Measurements from ENCODE around the gene STK32A. TPM values are rescaled to one million over a fixed set of nuclear protein-coding genes. Genes with fewer than 3 reads are reported as not detected.

The STK32A gene
- polyA plus RNA-seq, 1 donor (not counting 4 experiments of a cell fraction or from before 2014, with no cell fraction given): 0.01 TPM

- no peak overlapping the region for H3K4me2 ChIP-seq (ENCODE audit: control insufficient read depth, extremely low read depth, insufficient read depth, low read depth, low read length)
These were observed 166.1 kb downstream of the STK32A start for GRCh38 chr5:147400881-147401280.

GRCh38 chr5:147403651-147404640 lies 169.1 kb downstream of the STK32A start:
- DNase-seq (ENCODE audit: low read depth, low spot score): no peak
- H4K20me1 ChIP-seq (ENCODE audit: control insufficient read depth, extremely low read depth, insufficient read depth, low read length): no peaks in the 10 kb centered on the region
- H3K9me3 ChIP-seq (ENCODE audit: control insufficient read depth, low read depth, low read length): no peaks in the 10 kb centered on the region
- H3K27ac ChIP-seq (ENCODE audit: control insufficient read depth, insufficient read depth, low read length): peak overlapping the region; percentile 2
- no peaks in the 10 kb centered on the region for H3K4me1 ChIP-seq (ENCODE audit: control insufficient read depth, extremely low read depth, insufficient read depth, low read length)
- no peaks in the 10 kb centered on the region for H3K27me3 ChIP-seq (ENCODE audit: control insufficient read depth, extremely low read depth, insufficient read depth, low read length)
- no peaks in the 10 kb centered on the region for H3K79me2 ChIP-seq (ENCODE audit: control insufficient read depth, insufficient read depth, low read length)
- H2AFZ ChIP-seq (ENCODE audit: control insufficient read depth, low read length): no peak overlapping the region
- no peak overlapping the region for H3K9ac ChIP-seq (ENCODE audit: control insufficient read depth, extremely low read depth, insufficient read depth, low read length)
- TF ChIP-seq CTCF (optimal IDR thresholded peaks at IDR 0.05 in 1 of 3, IDR thresholded peaks at IDR 0.05 in 1 of 3, conservative IDR thresholded peaks at IDR 0.05 in 1 of 3; ENCODE audit: extremely low read depth in 1 of 3, insufficient read depth in 2 of 3, low read length in 3 of 3): no peak
- no peak for TF ChIP-seq EZH2 (IDR thresholded peaks at IDR 0.05; ENCODE audit: low read length)
- no peaks in the 10 kb centered on the region for H3K36me3 ChIP-seq (ENCODE audit: control insufficient read depth in 2 of 2, extremely low read depth in 1 of 2, insufficient read depth in 2 of 2, low read length in 2 of 2)
- dilution Hi-C loops (cut with MboI; ENCODE audit: extremely low pct_ligation_motif_present, low sequenced_read_pairs): no loop called here
- FAIRE-seq: no peak
- H3K4me3 ChIP-seq (ENCODE audit: control insufficient read depth in 2 of 3, extremely low read depth in 1 of 3, insufficient read depth in 2 of 3, low read depth in 1 of 3, low read length in 3 of 3): no peak overlapping the region
- H3K4me2 ChIP-seq (ENCODE audit: control insufficient read depth, extremely low read depth, insufficient read depth, low read depth, low read length): no peak overlapping the region
- H3K9me1 ChIP-seq (ENCODE audit: control insufficient read depth, extremely low read depth, insufficient read depth, low read length): no peaks in the 10 kb centered on the region

More at GRCh38 chr5:147400881-147401280, 166.1 kb downstream of the STK32A start:
- dilution Hi-C loops (cut with MboI; ENCODE audit: extremely low pct_ligation_motif_present, low sequenced_read_pairs): no loop called here
- H3K27ac ChIP-seq (ENCODE audit: control insufficient read depth, insufficient read depth, low read length): no peak overlapping the region
- H3K9me3 ChIP-seq (ENCODE audit: control insufficient read depth, low read depth, low read length): no peaks in the 10 kb centered on the region
- H3K79me2 ChIP-seq (ENCODE audit: control insufficient read depth, insufficient read depth, low read length): no peaks in the 10 kb centered on the region
- no peaks in the 10 kb centered on the region for H3K36me3 ChIP-seq (ENCODE audit: control insufficient read depth in 2 of 2, extremely low read depth in 1 of 2, insufficient read depth in 2 of 2, low read length in 2 of 2)
- no peak for FAIRE-seq
- TF ChIP-seq EZH2 (IDR thresholded peaks at IDR 0.05; ENCODE audit: low read length) (no peak), CTCF (optimal IDR thresholded peaks at IDR 0.05 in 1 of 3, IDR thresholded peaks at IDR 0.05 in 1 of 3, conservative IDR thresholded peaks at IDR 0.05 in 1 of 3; ENCODE audit: extremely low read depth in 1 of 3, insufficient read depth in 2 of 3, low read length in 3 of 3) (no peak)
- H3K9me1 ChIP-seq (ENCODE audit: control insufficient read depth, extremely low read depth, insufficient read depth, low read length): no peaks in the 10 kb centered on the region
- DNase-seq (ENCODE audit: low read depth, low spot score): no peak
- H4K20me1 ChIP-seq (ENCODE audit: control insufficient read depth, extremely low read depth, insufficient read depth, low read length): no peaks in the 10 kb centered on the region
- H3K9ac ChIP-seq (ENCODE audit: control insufficient read depth, extremely low read depth, insufficient read depth, low read length): no peak overlapping the region
- H3K27me3 ChIP-seq (ENCODE audit: control insufficient read depth, extremely low read depth, insufficient read depth, low read length): no peaks in the 10 kb centered on the region
- no peak overlapping the region for H3K4me3 ChIP-seq (ENCODE audit: control insufficient read depth in 2 of 3, extremely low read depth in 1 of 3, insufficient read depth in 2 of 3, low read depth in 1 of 3, low read length in 3 of 3)
- H2AFZ ChIP-seq (ENCODE audit: control insufficient read depth, low read length): no peak overlapping the region
- no peaks in the 10 kb centered on the region for H3K4me1 ChIP-seq (ENCODE audit: control insufficient read depth, extremely low read depth, insufficient read depth, low read length)

Data from keratinocyte (primary cell).